Heart right ventricle (tissue), 16 donors: ENCODE measurements around the gene PTPRM. TPM values are rescaled to one million over a fixed set of nuclear protein-coding genes. Genes with fewer than 3 reads are reported as not detected.
A peak's percentile ranks its signal among the peaks of the same experiment; 100 is the strongest.

Experiments used
- ATAC-seq, 8 donors: fragments of 200-7000 bp; cut with Tn5 transposase; one replicate each; pipeline ENCODE4 v1.9.1; 2020; ENCODE audit warnings: mild to moderate bottlenecking in 8 of 8, moderate library complexity in 8 of 8, moderate number of reproducible peaks in 1 of 8
- DNase-seq, 2 donors: peaks; one replicate each; pipeline ENCODE4 v3.0.0-alpha.2; 2020
- H3K27ac ChIP-seq, 10 donors: fragments of 200-600 bp; sonication (generic) in 2 of 10; one replicate each; pipeline versions ENCODE4 v1.5.0 to v1.8.0; 2020 to 2022; ENCODE audit warnings: mild to moderate bottlenecking in 3 of 10
- H3K27me3 ChIP-seq, 7 donors: fragments of 200-600 bp; one replicate each; pipeline ENCODE4 v1.8.0; 2021 to 2022; ENCODE audit warnings: mild to moderate bottlenecking in 2 of 7
- H3K36me3 ChIP-seq, 9 donors: fragments of 200-600 bp; sonication (generic) in 1 of 9; one replicate each; pipeline versions ENCODE4 v1.5.0 to v1.8.0; 2020 to 2022; ENCODE audit warnings: mild to moderate bottlenecking in 2 of 9
- H3K4me1 ChIP-seq, 9 donors: fragments of 200-600 bp; sonication (generic) in 1 of 9; one replicate each; pipeline versions ENCODE4 v1.5.0 to v1.8.0; 2020 to 2022; ENCODE audit warnings: mild to moderate bottlenecking in 4 of 9
- H3K4me3 ChIP-seq, 10 donors: fragments of 200-600 bp; sonication (generic) in 2 of 10; one replicate each; pipeline versions ENCODE4 v1.5.0 to v1.8.0; 2020 to 2022; ENCODE audit warnings: mild to moderate bottlenecking in 7 of 10, moderate library complexity in 2 of 10
- H3K9me3 ChIP-seq, 11 donors: fragments of 200-600 bp in 10 of 11; sonication (generic) in 2 of 11; one replicate each; pipeline versions ENCODE4 v1.5.0 to v1.8.0; 2013 to 2022; ENCODE audit warnings: mild to moderate bottlenecking in 2 of 11, control low read depth in 1 of 11, moderate library complexity in 1 of 11
- WGBS, 2 donors: extraction: QIAGEN DNeasy Blood & Tissue Kit; methylation state at CpG; one replicate each; pipeline ENCODE4 v1.1.7; 2013; ENCODE audit warnings: inconsistent platforms in 1 of 2; 5-methylcytosine and 5-hydroxymethylcytosine counted together
- intact Hi-C, 10 donors: fragments of 100-400 bp; cut with DNase I; formaldehyde crosslinking; loops; one replicate each; pipeline versions ENCODE4 v1.11.1 to v1.14.2; 2022
- polyA plus RNA-seq, 2 donors: library from polyadenylated mRNA; stranded (reverse); fragments of 200-250 nt; gene quantifications; one replicate each; pipeline ENCODE4 v1.2.3, GENCODE V29; 2013
- total RNA-seq, 10 donors: library from RNA; stranded (reverse); fragmentation: NEBNext Ultra II Directional in 3 of 10; extraction: Animal tissue kit (Norgen Biotek cat#: 25700) in 3 of 10; gene quantifications; one replicate each; pipeline versions ENCODE4 v1.2.1 to v1.2.4, GENCODE V29; 2021 to 2023
- TF ChIP-seq, protein P1 (sequence below), 9 donors: fragments of 200-600 bp; sonication (generic) in 2 of 9; IDR thresholded peaks; one replicate each; pipeline versions ENCODE4 v1.5.0 to v1.8.0; 2021 to 2022; ENCODE audit warnings: antibody characterized with exemption in 9 of 9, mild to moderate bottlenecking in 5 of 9, moderate library complexity in 1 of 9
- donor health status: Arrhythmogenic right ventricular cardiomyopathy.
- donor health status: ischemic (EF 13 %, LVEDD 7.1; RV severe dilation, severe dysfunction).
- donor health status: healthy with polysubstance abuse.
- donor health status: DM: no; HTN: yes; CAD: no.
- donor health status: DM: no; HTN: no; CAD: no.
- donor health status: ischemic (EF 25% LVEDD 6.9; RV normal size, moderate dysfunction).
- donor health status: ischemic (EF 25% LVEDD 5.7; RV mildly dilated, moderate dysfunction).
- donor health status: healthy.
- donor health status: DM: yes; HTN: yes; CAD: no.
- donor health status: Ischemic cardiomyopathy.
- donor health status: ischemic (EF 35%, LVEDD 5.7; RV mildly dilated, moderate dysfunction).
- donor health status: nonischemic (EF 11% LVEDD 7.7; RV severe dilation, severe dysfunction).
- donor health status: DM: yes; HTN: yes; CAD: no.
- donor health status: PGD.
- donor health status: ischemic (EF 29% LVEDD 5.4; RV normal size, mild dysfunction).
- donor health status: nonischemic (EF 23%, LVEDD 6.1; RV moderate dilation, normal function).

PTPRM gene
- total and polyA plus RNA-seq, 12 donors = 81.7 to 170 (median 132) TPM

DNA sequence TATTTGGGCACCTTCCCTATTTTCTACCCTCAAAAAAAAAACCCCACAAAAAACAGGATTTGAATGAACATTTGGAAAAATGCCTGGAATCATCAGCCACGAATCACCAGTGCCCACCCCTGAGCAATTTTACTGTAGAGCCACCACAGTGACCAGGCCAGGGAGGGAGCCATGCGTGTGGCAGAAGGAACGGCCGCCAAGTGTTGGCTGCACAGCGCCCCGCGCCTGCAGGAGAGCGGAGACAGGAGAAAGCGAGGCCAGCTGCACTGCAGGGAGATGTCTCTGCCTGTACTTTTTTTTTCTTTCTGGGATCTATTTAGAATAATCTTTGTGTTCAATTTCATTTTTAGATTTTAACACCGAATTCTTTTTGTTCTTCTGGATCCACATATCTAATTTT lies 772.8 kb downstream of the PTPRM start:
- Histone ChIP-seq H3K4me1 (peaks cover 0 to 41% (median 20%) of the 10 kb centered on the region in 9 donors), H3K4me3 (no peak overlapping the region), H3K27me3 (no peaks in the 10 kb centered on the region), H3K27ac (no peak overlapping the region), H3K9me3 (no peaks in the 10 kb centered on the region), H3K36me3 (peaks cover 0 to 18% (median 0%) of the 10 kb centered on the region in 9 donors)
- TF ChIP-seq, protein P1, sequence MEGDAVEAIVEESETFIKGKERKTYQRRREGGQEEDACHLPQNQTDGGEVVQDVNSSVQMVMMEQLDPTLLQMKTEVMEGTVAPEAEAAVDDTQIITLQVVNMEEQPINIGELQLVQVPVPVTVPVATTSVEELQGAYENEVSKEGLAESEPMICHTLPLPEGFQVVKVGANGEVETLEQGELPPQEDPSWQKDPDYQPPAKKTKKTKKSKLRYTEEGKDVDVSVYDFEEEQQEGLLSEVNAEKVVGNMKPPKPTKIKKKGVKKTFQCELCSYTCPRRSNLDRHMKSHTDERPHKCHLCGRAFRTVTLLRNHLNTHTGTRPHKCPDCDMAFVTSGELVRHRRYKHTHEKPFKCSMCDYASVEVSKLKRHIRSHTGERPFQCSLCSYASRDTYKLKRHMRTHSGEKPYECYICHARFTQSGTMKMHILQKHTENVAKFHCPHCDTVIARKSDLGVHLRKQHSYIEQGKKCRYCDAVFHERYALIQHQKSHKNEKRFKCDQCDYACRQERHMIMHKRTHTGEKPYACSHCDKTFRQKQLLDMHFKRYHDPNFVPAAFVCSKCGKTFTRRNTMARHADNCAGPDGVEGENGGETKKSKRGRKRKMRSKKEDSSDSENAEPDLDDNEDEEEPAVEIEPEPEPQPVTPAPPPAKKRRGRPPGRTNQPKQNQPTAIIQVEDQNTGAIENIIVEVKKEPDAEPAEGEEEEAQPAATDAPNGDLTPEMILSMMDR (IDR thresholded peaks at IDR 0.05) = peak in 2 of 9 donors; percentile 13 to 20
- intact Hi-C loops = no loop called here
- peak in 7 of 8 donors; percentile 44 to 78 (median 70) for ATAC-seq
- WGBS, 2 donors = 63 to 70% methylated on average over 10 of the region's 10 CpGs
- peak in 1 of 2 donors; percentile 44 for DNase-seq

DNA sequence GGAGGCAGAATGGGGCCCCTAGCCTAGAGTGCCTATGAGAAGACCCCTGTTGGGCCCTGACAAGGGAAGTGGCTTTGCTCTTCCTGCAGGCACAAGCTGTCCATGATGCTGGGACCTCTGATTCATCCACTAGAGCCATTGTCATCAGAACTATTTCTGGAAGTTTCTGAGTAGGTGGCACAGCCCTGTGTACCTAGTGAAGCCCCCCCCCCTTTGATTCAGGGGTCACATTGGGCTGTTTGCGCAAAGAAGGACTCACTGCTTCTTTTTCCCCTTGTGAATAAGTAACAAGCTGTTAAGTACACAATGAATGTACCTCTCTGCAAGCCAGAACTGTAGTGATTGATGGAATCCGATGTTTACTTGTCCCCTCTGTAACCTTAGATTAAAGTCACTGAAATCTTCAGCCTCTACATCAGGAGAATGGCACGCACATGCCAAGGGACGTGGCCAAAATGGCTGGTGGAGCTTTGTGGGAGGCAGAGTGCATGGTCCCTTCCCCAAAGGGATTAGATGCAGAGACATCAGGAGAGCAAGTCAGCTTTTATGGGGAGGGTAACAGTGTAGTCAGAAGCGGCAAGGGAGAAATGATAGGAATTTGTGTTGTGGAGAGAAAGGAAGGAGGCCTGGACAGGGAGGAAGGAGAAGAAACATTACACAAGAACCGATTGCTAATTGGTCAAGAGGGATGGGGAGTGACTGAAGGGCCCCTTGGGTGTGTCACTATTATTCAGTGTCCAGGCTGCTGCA lies 774.5 kb downstream of the PTPRM start:
- no peaks in the 10 kb centered on the region for H3K27me3 ChIP-seq
- H3K27ac ChIP-seq = peak overlapping the region in 1 of 10 donors; percentile 29
- H3K4me1 ChIP-seq = peaks cover 0 to 41% (median 20%) of the 10 kb centered on the region in 9 donors
- ATAC-seq (peak in 6 of 8 donors; percentile 34 to 80 (median 60)), DNase-seq (no peak)
- 41 to 44% methylated on average over 6 of the region's 6 CpGs for WGBS, 2 donors
- TF ChIP-seq, protein P1 (IDR thresholded peaks at IDR 0.05) = no peak
- no peaks in the 10 kb centered on the region for H3K9me3 ChIP-seq
- H3K4me3 ChIP-seq = no peak overlapping the region
- peaks cover 0 to 28% (median 0%) of the 10 kb centered on the region in 9 donors for H3K36me3 ChIP-seq
- intact Hi-C loops = no loop called here

DNA sequence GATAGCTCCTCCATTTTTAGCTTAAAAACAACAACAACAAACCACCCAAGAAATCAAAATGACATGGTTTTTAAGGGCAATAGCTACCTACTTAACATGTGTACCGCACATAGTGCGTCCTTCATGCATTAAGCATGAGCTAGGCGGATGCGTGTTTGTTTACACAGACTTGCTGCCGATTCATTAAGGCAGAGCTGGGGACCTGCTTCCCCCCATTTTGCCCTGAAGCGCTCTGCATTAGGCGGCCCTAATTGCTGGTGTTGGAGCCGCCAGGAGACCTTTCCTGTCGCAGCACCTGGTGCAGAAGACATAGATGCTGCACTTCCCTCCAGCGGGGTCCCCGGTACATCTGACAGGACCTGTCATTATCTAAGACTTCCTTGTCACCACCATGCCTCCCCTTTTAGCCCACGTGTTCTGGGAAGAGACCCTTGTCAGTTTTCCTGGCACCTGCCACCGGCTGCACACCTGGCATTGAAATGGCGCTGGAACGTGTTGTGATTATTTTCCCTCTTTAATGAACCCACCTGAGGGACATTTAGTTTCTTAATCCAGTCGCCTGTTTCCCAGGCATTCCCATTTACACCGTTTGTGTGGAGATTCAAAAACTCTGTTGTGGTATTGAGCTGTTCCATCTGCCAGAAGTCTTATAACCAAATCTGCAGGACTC lies 781.1 kb downstream of the PTPRM start:
- DNase-seq (no peak), ATAC-seq (no peak)
- Histone ChIP-seq H3K27me3 (no peaks in the 10 kb centered on the region), H3K4me3 (no peak overlapping the region), H3K27ac (no peak overlapping the region), H3K4me1 (peaks cover 0 to 8% (median 0%) of the 10 kb centered on the region in 9 donors), H3K9me3 (peaks cover 0 to 3% (median 0%) of the 10 kb centered on the region in 11 donors), H3K36me3 (peaks cover 0 to 41% (median 3%) of the 10 kb centered on the region in 9 donors)
- intact Hi-C loops = no loop called here
- TF ChIP-seq, protein P1 (IDR thresholded peaks at IDR 0.05) = no peak
- 91 to 93% methylated on average over 17 of the region's 17 CpGs for WGBS, 2 donors

DNA sequence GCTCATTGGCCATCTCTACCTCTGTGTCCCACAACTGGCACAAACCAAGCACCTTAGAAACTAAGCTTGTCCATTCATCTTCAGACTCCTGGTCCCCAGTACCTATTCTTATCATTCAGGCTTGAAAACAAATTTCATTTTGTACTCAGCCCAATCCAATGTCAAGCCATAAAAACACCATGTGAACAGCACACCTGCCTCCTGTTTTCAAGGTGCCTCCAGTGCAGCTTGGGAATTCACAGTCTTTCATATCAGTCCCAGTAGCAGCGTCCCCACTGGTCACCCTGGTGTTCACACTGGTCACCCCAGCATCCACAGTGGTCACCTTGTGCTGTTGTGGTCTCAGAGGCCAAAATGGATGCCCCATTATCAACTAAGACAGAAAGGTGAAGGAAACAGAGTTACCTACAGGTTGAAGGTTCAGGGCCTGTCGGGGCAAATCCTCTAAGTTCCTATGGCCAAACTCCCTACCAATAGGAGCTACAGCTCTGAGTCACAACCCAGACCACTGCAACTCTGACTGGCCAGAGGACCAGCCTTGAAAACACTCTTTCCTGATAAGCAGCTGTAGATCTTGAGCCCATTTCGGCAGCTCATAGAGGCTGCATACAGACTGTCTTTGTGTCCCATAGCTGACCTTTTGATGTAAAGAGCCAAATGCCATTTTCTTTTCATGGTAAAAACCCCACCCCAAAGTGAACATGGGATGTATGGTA lies 782.6 kb downstream of the PTPRM start:
- H3K27me3 ChIP-seq = no peaks in the 10 kb centered on the region
- 93 to 98% methylated on average over 3 of the region's 3 CpGs for WGBS, 2 donors
- H3K36me3 ChIP-seq = peaks cover 0 to 25% (median 3%) of the 10 kb centered on the region in 9 donors
- H3K27ac ChIP-seq = no peak overlapping the region
- no peak for ATAC-seq
- intact Hi-C loops = no loop called here
- peaks cover 0 to 13% (median 3%) of the 10 kb centered on the region in 9 donors for H3K4me1 ChIP-seq
- TF ChIP-seq, protein P1 (IDR thresholded peaks at IDR 0.05) = no peak
- no peak for DNase-seq
- H3K9me3 ChIP-seq = peaks cover 0 to 3% (median 0%) of the 10 kb centered on the region in 11 donors
- no peak overlapping the region for H3K4me3 ChIP-seq
